ENCODE results near the gene ARHGAP4.
A peak's percentile ranks its signal among the peaks of the same experiment; 100 is the strongest.

ARHGAP4 gene

GRCh38 chrX:153903238-153903980 is 22.7 kb downstream of the ARHGAP4 start:
- no peak for DNase-seq

GRCh38 chrX:153902385-153902784 is 23.7 kb downstream of the ARHGAP4 start:
- no peak for DNase-seq

DNA sequence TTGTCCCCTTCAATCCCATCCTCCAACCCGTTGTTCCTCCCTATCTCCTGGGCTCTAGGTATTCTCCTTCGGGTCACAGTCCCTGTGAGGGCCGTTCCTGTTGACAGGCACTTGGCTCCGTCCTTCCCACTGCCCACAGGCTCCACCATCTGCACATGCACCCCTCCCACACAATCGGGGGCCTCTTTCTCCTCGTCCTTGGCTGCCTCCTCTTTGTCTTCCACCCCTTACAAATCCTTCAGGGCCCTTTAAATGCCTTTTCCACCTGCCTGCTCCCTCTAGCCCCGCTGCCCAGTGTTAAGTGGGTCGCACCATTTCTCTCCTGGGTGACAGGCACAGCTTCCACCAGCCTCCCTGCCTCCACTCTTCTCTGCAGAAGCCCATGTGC is 24.3 kb downstream of the ARHGAP4 start:
- DNase-seq = peak; percentile 17

DNA sequence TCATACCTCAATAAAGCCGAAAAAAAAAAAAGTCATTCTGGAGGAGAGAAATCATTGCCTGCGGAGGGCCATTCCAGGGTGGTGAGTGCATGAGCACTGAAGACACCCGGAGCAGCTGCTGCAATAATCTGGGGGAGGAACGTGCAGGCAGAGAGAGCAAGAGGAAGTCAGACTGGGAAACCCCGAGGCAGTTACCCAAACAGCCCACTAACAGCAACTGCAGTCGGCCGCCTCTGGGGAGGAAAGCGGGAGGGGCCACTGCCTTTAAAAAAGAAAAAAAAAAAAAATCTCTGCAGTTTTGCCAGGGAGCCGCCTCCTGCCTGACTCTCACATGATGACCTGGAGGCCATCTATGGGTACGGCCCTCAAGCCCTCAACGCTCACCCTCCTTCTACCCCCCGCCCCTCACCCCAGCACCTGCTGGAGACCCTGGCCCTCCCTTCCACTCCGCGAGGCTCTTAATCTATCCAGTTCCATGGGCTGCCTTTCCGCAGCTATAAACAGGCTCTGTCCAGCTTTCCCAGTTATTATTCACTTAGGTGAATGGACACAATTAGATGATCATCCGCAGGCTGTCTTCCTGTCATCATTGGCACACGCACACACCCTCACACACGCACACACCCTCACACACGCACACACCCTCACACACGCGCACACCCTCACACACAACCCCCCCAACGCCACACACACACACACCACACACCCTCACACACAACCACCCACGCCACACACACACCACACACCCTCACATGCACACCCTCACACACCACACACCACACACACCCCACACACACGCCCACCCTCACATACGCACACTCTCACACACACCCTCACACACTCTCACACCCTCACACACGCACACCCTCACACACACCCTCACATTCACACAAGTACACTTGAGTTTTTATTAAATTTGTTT is 25.0 kb downstream of the ARHGAP4 start:
- DNase-seq = peak; percentile 43

GRCh38 chrX:153897899-153898298 is 28.2 kb downstream of the ARHGAP4 start:
- no peak for DNase-seq

DNA sequence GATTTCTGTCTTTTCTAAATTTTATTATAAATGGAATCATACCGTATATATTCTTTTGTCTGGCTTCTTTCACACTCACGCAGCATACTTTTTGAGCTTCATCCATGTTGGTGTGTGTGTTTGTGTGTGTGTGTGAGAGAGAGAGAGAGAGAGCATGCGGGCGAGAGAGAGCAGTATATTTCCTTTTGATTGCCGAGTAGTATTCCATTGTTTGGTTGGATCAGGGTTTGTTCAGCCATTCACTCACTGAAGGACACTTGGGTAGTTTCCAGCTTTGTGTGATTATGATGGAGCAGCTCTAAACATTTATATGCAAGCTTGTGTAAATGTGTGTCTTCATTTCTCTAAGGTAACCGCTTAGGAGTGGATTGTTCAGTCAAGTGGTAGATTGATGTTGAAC is 36.9 kb downstream of the ARHGAP4 start:
- no peak for DNase-seq

DNA sequence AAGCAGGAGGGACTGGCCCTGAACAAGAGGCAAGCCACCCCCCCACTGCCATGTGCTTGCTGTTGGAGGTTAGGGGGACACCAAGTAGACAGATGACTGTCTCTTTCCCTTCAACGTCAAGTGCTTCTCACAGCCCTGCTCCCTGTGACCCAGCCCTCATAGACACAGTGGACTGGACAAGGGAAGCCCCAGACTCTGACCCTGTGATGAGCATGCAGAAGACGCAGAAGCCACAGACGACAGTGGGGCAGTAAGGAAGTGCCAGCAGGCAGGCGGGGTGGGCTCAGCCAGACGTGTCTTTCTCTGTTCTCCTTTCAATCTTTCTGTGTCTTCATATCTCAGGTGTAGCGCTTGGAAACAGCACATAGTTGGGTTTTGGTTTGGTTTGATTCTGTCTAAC is 37.7 kb downstream of the ARHGAP4 start:
- DNase-seq = no peak

GRCh38 chrX:153887385-153887784 is 38.7 kb downstream of the ARHGAP4 start:
- no peak for DNase-seq

- DNase-seq = no peak
Observed at GRCh38 chrX:153886915-153887314, 39.1 kb downstream of the ARHGAP4 start.

DNA sequence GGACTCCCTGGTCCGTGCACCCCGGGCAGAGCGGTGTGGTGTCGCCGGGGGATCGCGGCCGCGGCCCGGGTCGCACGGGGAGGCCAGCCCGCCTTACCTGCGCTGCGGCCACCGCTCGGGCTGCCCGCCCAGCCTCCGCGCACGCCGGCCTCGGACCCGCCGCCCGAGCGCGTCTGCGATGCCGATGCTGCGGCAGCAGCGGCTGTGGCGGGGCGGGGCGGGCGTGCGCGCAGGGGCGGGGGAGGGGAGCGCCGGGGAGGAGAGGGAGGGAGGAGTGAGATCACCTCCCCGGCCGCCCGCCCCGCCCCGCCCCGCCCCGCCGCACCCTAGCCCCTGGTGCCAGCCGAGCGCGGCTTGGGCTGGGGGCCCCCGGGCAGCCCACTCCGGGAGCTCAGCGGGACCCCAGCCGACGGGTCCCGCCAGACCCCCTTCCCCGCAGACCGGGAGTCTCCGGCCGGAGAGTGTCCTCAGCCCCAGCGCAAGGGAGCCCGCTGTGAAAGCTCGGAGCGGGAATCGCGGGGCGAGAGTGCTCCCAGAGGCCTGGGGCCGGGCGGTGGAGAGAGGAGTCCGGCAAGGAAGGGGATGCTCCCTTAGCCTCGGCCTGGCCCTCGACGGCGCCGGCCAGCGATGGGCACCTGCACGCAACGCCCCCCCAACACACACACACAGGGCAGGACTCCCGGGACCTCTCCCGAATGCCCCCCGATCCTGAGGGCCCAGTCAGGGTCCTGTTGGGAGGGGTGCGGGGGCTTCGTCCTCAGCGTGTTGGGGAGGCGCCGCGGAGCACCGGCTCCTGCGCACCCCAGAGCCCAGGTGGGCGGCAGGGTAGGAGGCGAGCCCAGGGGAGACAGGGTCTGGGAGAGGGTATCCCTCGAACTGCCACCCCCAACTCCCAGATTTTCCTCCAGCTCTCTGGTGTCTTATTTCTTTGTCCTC is 39.8 kb downstream of the ARHGAP4 start, which contains the start of gene L1CAM:
Gene L1CAM (minus strand): TSS at position 206 of the 936 bp plus-strand sequence. CDS start 10,337 bp downstream, outside the sequence.
- no peak for DNase-seq

DNA sequence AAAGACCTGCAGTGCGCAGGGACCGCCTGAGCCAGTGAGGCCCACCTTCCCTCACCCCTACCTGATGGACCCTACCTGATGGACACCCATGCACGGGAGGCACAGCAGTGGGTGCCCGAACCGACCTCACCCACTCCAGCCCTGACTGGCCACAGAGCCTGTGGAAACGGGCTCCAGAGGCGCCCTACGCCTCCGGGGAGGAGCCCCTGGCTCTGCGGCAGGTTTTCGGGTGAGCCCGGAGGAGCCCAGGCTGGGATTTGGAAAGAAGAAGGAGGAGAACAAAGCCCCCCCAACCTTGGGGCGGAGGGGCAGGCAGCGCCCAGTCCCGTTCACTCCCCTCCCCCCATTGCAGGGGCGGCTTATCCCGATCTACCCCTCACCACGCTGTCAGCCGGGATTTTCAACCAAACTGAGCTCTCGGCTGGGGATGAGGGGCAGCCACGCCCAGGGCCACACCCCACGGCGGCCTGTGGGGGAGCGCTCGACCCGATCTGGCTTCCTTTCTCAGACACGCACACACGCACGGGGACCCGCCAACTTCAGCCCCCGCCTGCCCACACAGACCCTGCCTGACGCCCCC is 40.8 kb downstream of the ARHGAP4 start:
- DNase-seq = no peak

- peak; percentile 34 for DNase-seq
Observed at GRCh38 chrX:153884590-153884989, 41.5 kb downstream of the ARHGAP4 start.

- peak; percentile 34 for DNase-seq
Observed at GRCh38 chrX:153884136-153884535, 41.9 kb downstream of the ARHGAP4 start.

- DNase-seq = no peak
Observed at GRCh38 chrX:153883163-153883843, 42.8 kb downstream of the ARHGAP4 start.

DNA sequence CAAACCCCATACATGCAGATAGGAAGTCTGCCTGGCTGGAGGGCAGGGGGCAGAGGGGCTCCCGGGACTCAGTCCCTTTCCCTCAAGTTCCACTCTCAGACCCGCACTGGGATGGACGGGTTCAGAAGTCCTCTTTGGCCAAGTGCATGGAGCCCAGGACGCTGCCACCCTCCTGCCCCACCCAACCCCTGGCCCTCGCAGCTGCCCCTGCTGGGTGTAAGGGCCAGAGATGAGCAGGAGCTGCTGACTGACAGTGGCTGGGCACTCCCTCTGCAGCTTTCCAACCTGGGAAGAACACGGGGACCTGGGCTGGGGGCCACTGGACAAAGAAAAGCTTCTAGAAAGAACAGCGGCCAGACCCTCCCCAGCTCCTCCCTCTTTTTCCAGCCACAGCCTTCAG is 43.5 kb downstream of the ARHGAP4 start:
- DNase-seq = no peak

DNA sequence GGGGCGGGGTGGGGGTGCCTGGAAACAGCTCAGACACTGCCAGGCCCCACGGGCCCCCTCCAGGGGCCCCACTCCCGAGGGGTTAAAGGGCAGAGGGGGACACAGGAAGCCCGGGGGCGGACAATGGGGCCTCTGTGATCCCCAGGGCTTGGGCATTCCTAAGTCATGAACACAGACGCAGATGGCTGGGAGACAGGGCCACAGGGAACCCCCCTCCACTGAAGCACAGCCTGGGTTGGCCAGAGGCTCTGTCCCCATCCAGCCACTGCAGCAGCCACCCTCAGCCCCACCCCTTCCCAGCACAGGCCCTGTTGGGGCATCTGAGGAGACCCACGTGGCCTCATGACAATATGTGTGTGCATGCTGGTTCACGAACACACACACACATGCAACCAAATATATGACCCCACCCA is 44.0 kb downstream of the ARHGAP4 start:
- no peak for DNase-seq

- no peak for DNase-seq
Observed at GRCh38 chrX:153881281-153881680, 44.8 kb downstream of the ARHGAP4 start.

DNA sequence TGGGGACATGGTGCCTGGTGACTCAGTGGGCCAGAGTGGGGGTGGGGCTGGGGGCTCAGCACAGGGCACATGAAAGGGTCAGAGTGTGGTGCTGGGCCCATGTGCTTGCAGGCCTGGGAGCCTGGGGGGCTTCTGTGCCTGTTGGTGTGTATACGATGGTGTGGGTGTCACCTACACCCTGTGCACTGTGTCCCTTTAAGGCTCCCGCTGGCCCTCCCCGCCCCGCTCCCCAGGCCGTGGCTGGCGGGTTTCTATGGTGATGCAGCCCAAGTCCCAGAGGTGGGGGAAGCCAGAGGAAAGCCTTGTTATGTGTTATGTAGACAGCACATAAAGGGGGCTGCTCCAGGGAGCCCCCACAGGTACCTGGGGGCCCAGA is 45.6 kb downstream of the ARHGAP4 start:
- DNase-seq = no peak

- no peak for DNase-seq
Observed at GRCh38 chrX:153879741-153880439, 46.2 kb downstream of the ARHGAP4 start.

DNA sequence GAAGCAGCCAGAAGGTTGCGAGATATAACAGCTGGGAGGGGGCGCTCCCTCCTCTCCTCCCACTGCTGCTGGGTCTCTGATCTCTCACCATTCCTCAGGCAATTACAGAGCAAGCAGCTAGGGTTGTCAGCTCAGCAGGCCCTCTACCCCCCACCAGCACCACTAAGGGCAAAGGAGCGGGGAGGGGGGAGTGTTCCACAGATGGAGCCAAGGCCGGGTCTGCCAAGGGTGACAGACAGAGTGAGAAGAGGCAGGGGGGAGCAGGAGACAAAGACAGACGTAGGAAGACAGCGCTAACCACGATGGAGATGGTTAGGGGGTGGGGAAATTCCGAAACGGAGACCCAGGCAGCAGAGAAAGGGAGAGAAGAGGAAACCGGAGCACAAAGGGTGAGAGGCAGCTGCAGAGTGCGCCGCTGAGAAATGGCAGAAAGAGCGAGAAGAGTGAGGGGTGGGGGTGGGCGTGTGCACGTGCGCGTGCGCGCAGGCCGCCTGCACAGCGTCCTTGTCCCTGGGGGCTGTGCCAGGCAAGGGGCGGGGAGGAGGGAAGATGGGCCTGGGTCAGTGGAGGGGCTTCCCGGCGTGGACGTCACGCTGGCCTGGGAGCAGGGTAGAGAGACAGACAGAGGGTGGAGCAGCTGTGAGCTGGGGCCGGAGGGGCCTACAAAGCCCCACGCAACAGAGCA is 47.0 kb downstream of the ARHGAP4 start:
- DNase-seq = peak; percentile 65

- DNase-seq = no peak
Observed at GRCh38 chrX:153878345-153878744, 47.7 kb downstream of the ARHGAP4 start.
